Embryonic facial prominence (tissue), 1 donor: ENCODE measurements around the gene SOX21.

Source experiments
- DNase-seq: peaks from one replicate; pipeline ENCODE4 v3.0.0-alpha.2; 2016; ENCODE audit errors: extremely low spot score

Gene SOX21

DNA sequence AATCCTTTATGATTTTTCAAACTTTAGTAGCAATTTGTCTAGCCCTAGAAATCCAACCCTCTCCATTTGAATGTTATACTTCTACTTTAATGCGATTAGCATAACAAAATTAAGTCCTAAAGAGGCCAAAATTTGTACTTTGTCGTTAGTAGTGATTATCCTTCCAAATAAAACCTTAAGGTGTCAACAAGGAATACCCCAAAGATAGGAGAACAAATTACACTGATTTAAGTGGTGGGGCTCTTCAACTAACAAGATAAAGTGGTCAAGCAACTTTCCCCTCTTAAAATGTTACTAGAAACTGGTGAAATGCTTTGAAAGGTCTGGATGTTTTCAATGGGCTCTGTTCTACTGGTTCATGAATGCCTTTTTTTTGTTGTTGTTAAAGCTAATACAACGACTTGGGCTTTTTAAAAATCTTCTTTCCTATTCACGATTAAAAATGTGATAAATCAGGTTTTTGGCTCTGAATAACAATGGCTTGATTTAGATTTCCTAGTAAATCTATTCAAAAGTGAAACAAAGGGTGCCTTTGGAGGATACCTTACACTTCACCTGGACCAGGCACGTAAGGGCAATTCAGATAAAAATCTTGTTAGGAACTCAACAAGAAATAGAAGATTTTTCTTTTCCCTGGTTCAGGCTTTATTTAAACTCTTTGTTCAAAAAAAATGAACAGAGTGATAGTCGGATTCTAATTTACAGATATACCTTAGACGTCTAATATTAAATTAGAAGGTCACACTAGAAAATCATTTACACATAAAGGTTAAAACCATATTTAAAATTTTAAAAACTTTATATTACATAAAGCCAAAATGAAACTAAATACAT is 3.1 kb downstream of the SOX21 start:
- DNase-seq = no peak

DNA sequence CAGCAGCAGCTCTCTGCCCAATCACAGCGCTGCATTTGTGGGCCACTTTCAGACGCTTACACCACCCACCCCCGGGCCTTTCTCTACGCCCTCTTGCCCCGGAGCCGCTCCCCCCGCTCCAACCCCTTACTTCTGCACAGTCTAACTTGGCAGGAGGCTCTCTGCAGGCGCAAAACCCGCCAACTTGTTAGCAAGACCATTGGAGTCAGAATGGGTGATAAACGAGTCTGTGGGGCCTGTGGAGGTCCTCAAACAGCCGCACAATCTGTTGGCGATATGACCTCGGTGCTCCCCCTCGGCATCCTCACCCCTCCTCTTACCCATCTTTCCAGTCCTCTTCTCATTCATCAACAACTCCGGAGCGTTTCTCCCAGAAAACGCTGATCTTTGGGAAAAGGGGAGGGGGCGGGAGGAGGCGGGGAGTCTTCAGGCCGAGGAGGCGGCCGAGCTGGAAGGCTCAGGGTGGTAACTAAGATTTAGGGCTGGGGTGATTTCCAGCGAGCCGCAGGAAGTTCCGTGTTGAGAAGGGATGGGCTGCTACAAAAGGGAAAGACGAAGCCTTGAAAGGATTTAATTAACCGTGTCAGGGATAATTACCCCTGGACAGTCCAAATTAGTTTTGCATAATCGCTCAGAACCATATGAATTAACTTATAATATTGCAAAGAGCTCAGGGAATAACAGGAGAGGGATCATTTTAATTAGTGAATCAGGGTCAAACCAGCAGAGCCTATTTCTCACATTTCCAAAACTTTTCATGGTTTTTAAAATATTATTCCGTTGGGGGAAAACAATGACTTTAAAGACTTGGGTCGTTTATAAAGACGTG is 4.1 kb downstream of the SOX21 start:
- no peak for DNase-seq

GRCh38 chr13:94707400-94708021 is 4.8 kb downstream of the SOX21 start:
- no peak for DNase-seq

- no peak for DNase-seq
Measured at GRCh38 chr13:94706843-94707399, 5.4 kb downstream of the SOX21 start.

- DNase-seq = no peak
Measured at GRCh38 chr13:94706101-94706842, 6.1 kb downstream of the SOX21 start.

DNA sequence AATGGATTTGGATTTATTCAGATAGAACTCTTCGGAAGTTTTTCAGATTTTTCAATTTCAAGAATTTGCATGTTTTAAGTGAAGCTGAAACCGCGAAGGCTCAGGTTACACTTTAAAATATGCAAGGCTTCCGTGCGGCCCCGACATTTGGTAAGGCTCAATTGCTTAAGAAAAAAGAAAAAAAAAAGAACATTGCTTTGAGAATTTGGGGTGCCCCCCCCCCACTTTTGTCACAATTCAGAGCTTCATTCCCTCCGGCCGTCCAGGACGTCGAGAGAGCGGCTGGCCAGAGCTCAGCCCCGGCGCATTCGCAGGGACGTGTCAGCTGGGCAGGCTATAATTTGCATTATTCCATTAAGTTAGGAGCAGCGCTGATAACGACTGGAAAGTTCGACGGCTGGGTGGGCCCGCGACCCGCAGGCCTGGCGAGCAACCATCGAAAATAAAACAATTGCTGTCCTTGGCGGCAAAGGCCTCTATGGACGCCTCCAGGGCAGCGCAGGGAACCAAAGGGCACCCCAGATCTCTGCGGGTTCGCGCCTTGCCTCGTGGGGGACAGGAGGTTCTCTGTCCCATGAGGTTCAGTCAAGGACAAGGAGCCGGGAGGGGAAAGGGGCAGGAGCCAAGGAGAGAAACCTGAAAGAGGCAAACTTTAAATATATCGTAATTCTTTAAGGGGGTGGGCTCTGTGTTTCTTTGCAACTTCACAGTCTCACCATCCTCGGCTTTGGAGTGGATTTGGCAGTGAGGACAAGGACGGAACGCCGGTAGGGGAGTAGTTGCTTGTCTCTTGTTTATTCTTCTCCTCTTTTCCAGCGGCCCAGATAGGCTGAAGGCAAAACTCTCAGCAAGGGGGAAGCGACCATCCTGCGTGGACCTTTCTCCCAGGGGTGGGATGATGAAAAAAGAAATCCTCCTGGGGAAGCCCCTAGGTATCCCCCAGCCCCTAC is 7.0 kb downstream of the SOX21 start:
- DNase-seq = no peak

GRCh38 chr13:94704377-94705080 is 7.8 kb downstream of the SOX21 start:
- no peak for DNase-seq

DNA sequence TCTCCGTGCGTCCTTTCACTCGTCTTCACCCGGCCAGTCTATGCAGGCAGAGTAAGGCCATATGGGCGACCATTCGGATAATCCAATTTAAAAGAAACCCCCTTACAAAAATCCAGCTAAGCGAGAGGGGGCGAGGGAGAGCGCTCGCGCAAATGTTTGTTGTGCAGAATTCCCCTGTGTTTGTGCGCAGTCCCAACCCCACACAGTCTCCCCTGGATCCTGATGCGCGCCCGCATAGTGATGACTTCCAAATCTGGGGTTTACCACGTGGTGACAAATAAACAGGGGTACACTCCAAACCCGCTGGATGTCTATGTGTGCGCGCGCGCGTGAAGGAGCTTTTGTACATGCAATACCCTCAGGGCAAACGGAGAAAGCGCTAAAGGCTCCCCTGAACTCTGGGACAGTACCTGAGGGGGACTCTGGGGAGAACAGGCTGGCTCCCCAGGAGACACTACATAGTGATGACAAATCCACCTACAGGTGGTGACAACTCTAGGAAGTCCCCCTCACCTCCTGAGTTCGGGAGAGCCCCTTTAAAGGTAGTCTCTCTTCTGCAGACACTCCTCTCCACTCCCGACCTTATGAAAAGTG is 8.5 kb downstream of the SOX21 start:
- no peak for DNase-seq

- DNase-seq = no peak
Measured at GRCh38 chr13:94703271-94703670, 9.1 kb downstream of the SOX21 start.

DNA sequence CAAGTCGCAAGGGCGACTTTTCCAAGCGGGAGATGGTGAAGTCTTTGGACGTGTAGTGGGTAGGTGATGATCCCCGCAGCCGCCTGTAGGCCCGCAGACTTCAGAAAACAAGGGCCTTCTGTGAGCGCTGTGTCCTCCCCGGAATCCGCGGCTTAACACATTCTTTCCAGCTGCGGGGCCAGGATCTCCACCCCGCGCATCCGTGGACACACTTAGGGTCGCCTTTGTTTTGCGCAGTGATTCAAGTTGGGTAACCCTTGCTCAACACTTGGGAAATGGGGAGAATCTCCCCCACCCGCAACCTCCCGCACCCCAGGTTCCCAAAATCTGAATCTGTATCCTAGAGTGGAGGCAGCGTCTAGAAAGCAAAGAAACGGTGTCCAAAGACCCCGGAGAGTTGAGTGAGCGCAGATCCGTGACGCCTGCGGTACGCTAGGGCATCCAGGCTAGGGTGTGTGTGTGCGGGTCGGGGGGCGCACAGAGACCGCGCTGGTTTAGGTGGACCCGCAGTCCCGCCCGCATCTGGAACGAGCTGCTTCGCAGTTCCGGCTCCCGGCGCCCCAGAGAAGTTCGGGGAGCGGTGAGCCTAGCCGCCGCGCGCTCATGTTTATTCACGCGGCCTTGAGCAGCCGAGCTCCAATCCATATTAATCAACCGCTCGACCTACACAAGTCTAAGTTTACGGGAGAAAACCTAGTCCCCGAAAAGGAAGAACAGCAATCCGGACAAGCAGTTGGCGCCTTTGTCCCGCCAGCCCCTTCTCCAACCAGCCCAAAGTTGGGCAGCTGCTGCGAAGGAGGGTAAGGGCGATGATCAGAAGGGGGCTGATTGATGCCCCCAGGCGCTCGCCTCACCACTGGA is 9.9 kb downstream of the SOX21 start:
- DNase-seq = no peak

GRCh38 chr13:94701313-94702180 is 10.8 kb downstream of the SOX21 start:
- DNase-seq = no peak

- DNase-seq = no peak
Measured at GRCh38 chr13:94700536-94700935, 11.8 kb downstream of the SOX21 start.

GRCh38 chr13:94700051-94700535 is 12.3 kb downstream of the SOX21 start:
- DNase-seq = no peak

- DNase-seq = no peak
Measured at GRCh38 chr13:94696171-94696570, 16.2 kb downstream of the SOX21 start.

- no peak for DNase-seq
Measured at GRCh38 chr13:94692030-94692429, 20.3 kb downstream of the SOX21 start.

- DNase-seq = no peak
Measured at GRCh38 chr13:94683409-94683808, 28.9 kb downstream of the SOX21 start.

GRCh38 chr13:94682229-94682628 is 30.1 kb downstream of the SOX21 start:
- DNase-seq = no peak
